ENCODE data around the gene ARID1B. TPM values are rescaled to one million over a fixed set of nuclear protein-coding genes. Genes with fewer than 3 reads are reported as not detected.

ARID1B gene
- total and polyA plus RNA-seq, 2 experiments from 2014 or later, result 32.9 to 67.0 TPM

DNA sequence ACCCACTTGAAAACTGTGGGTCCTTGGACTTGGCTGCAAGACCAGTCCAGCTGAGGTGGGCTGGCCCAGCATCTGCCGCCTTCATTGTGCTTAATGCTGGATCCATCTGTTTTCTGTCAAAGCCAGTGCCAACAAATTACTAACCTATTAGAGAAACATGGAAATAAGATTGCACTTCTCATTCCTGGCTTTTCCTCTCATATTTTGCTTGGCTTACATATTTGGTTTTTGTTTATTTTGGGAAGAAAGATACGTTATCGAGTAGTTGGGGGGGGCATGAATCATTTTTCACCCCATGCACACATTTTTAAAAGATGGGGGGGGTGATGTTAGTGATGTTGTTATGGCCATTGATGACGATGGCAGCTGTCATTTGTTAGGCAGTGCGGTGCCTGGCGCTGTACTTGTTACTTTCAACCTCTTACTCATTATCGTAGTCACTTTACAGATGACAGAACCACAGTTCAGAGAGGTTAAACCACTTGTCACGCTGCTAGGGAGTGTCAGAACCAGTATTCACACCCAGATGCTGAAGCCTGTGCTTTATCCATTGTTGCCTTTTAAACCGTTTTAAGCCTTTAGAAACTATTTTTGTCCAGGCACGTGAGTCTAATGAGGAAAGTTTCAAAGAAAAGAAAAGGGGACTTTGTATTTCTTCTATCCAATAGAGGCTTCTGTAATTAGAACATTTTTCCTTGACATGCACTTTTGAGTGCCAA is 366.2 kb downstream of the ARID1B start:
- H3K36me3 ChIP-seq (replicated peaks; ENCODE audit: insufficient read depth, low read depth), result no peaks in the 10 kb centered on the region
- H2AFZ ChIP-seq, result no peak overlapping the region
- peaks cover 6% of the 10 kb centered on the region for H3K4me1 ChIP-seq (ENCODE audit: insufficient read depth)
- WGBS (ENCODE audit: low lambda C conversion rate, missing lambda C conversion rate), result 86% methylated on average over 10 of the region's 10 CpGs
- H3K27ac ChIP-seq, result peak overlapping the region; percentile 5
- H3K9me3 ChIP-seq (ENCODE audit: low read depth), result no peaks in the 10 kb centered on the region
- no peaks in the 10 kb centered on the region for H3K79me2 ChIP-seq
- no peaks in the 10 kb centered on the region for H3K27me3 ChIP-seq
- no peak overlapping the region for H3K4me2 ChIP-seq
- no peak for DNase-seq (ENCODE audit: low spot score)
- no peak overlapping the region for H3K4me3 ChIP-seq
- TF ChIP-seq EZH2 (IDR thresholded peaks at IDR 0.05; ENCODE audit: borderline replicate concordance) (no peak), EZH2phosphoT487 (IDR thresholded peaks at IDR 0.05; ENCODE audit: low read depth, severe bottlenecking, unreplicated experiment) (no peak)
- TF ChIP-seq, protein P1, sequence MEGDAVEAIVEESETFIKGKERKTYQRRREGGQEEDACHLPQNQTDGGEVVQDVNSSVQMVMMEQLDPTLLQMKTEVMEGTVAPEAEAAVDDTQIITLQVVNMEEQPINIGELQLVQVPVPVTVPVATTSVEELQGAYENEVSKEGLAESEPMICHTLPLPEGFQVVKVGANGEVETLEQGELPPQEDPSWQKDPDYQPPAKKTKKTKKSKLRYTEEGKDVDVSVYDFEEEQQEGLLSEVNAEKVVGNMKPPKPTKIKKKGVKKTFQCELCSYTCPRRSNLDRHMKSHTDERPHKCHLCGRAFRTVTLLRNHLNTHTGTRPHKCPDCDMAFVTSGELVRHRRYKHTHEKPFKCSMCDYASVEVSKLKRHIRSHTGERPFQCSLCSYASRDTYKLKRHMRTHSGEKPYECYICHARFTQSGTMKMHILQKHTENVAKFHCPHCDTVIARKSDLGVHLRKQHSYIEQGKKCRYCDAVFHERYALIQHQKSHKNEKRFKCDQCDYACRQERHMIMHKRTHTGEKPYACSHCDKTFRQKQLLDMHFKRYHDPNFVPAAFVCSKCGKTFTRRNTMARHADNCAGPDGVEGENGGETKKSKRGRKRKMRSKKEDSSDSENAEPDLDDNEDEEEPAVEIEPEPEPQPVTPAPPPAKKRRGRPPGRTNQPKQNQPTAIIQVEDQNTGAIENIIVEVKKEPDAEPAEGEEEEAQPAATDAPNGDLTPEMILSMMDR (IDR thresholded peaks at IDR 0.05; ENCODE audit: poor library complexity), result no peak
- H3K9me2 ChIP-seq (replicated peaks; ENCODE audit: insufficient read depth), result no peaks in the 10 kb centered on the region
- H4K20me1 ChIP-seq (ENCODE audit: insufficient read depth, poor library complexity, severe bottlenecking), result peaks cover 4% of the 10 kb centered on the region

DNA sequence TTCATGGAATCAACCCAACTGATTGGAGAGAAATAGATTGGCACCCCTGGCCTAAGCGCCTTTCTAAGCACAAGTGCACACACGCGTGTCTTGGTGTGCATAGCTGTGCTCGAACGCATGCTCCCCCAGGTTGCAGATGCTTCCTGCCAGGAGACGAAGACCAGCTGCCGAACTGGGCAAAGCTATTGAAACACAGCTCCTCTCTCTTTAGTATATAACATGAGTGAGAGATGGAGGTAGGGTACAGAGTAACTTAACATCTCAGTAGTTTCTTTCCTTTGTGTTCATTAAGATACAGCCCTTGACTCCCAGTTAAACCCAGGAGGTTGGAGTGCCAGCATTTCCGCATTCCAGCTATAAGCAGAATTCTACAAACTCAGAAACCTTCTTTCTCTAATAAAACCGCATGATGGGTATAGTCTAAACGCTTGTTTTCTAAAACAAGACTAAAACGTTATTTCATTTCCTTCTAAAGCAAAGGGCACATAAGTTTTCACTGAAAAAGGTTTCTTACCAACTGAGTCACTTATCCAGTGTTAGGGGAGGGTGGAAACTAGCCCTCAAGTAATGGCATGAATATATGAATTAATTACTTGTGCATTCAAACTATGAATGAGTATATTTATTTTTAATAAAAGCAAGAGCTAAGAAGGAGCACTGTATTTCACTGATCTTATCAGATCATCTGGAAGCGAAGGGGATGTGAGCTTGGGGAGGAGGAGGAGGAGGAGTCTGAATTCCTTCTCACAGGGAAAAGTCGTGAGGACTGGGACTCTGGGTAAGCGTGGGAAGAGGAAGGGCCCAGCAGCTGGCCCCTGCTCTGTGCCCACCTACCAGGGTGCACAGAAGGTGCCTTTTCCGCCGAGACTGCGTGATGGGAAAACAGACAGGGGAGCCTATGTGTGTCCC is 367.0 kb downstream of the ARID1B start:
- no peaks in the 10 kb centered on the region for H3K9me3 ChIP-seq (ENCODE audit: low read depth)
- no peak overlapping the region for H3K4me2 ChIP-seq

GRCh38 chr6:157144859-157145568 is 367.8 kb downstream of the ARID1B start:
- peaks cover under 1% of the 10 kb centered on the region for H3K79me2 ChIP-seq
- no peaks in the 10 kb centered on the region for H3K36me3 ChIP-seq (replicated peaks; ENCODE audit: insufficient read depth, low read depth)
- no peaks in the 10 kb centered on the region for H3K9me2 ChIP-seq (replicated peaks; ENCODE audit: insufficient read depth)
- H2AFZ ChIP-seq, result no peak overlapping the region
- DNase-seq (ENCODE audit: low spot score), result no peak
- no peak overlapping the region for H3K4me2 ChIP-seq
- 79% methylated on average over 19 of the region's 19 CpGs for WGBS (ENCODE audit: low lambda C conversion rate, missing lambda C conversion rate)
- peaks cover 4% of the 10 kb centered on the region for H4K20me1 ChIP-seq (ENCODE audit: insufficient read depth, poor library complexity, severe bottlenecking)
- H3K4me3 ChIP-seq, result no peak overlapping the region
- H3K9me3 ChIP-seq (ENCODE audit: low read depth), result no peaks in the 10 kb centered on the region
- H3K27me3 ChIP-seq, result no peaks in the 10 kb centered on the region
- no peak for TF ChIP-seq EZH2phosphoT487 (IDR thresholded peaks at IDR 0.05; ENCODE audit: low read depth, severe bottlenecking, unreplicated experiment)
- no peak for TF ChIP-seq EZH2 (IDR thresholded peaks at IDR 0.05; ENCODE audit: borderline replicate concordance)
- TF ChIP-seq, protein P1 (IDR thresholded peaks at IDR 0.05; ENCODE audit: poor library complexity), result no peak
- H3K27ac ChIP-seq, result no peak overlapping the region
- peaks cover 9% of the 10 kb centered on the region for H3K4me1 ChIP-seq (ENCODE audit: insufficient read depth)

More for the DNA sequence above, 367.0 kb downstream of the ARID1B start:
- Histone ChIP-seq H3K27ac (peak overlapping the region; percentile 5), H2AFZ (no peak overlapping the region), H3K9me2 (replicated peaks; ENCODE audit: insufficient read depth) (no peaks in the 10 kb centered on the region), H3K36me3 (replicated peaks; ENCODE audit: insufficient read depth, low read depth) (no peaks in the 10 kb centered on the region), H3K4me3 (no peak overlapping the region), H3K27me3 (no peaks in the 10 kb centered on the region), H3K4me1 (ENCODE audit: insufficient read depth) (peaks cover 9% of the 10 kb centered on the region), H4K20me1 (ENCODE audit: insufficient read depth, poor library complexity, severe bottlenecking) (peaks cover 4% of the 10 kb centered on the region), H3K79me2 (no peaks in the 10 kb centered on the region)
- TF ChIP-seq EZH2phosphoT487 (IDR thresholded peaks at IDR 0.05; ENCODE audit: low read depth, severe bottlenecking, unreplicated experiment), result no peak
- no peak for TF ChIP-seq EZH2 (IDR thresholded peaks at IDR 0.05; ENCODE audit: borderline replicate concordance)
- TF ChIP-seq, protein P1 (IDR thresholded peaks at IDR 0.05; ENCODE audit: poor library complexity), result no peak
- WGBS (ENCODE audit: low lambda C conversion rate, missing lambda C conversion rate), result 79% methylated on average over 17 of the region's 17 CpGs
- DNase-seq (ENCODE audit: low spot score), result no peak
